Stimulated activated CD4-positive, alpha-beta T cell treated with anti-CD3 and anti-CD28 coated beads, Interleukin-1b, Interleukin-23, amount 100 ng/mL, for 1 hour (primary cell): Measurements from ENCODE around the gene PRKCE.

ENCODE experiments used
- DNase-seq, 2 donors: peaks; one replicate each; pipeline ENCODE4 v3.0.0-alpha.2; 2020; ENCODE audit warnings: low read depth in 2 of 2

The PRKCE gene

DNA sequence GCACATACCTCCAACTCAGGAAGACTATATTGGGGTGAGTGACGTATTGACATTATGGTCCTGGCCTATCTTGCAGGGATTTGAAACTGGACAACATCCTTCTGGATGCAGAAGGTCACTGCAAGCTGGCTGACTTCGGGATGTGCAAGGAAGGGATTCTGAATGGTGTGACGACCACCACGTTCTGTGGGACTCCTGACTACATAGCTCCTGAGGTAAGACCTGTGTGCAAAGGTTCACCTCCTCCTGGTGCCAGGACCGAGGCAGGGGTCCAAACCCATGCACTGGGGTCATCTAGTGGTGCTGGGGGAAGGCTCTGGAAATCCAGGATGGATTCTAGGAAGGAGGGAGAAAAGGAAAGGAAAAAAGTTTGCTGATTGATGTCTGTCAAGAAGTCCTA, 493.5 kb downstream of the PRKCE start:
- no peak for DNase-seq

DNA sequence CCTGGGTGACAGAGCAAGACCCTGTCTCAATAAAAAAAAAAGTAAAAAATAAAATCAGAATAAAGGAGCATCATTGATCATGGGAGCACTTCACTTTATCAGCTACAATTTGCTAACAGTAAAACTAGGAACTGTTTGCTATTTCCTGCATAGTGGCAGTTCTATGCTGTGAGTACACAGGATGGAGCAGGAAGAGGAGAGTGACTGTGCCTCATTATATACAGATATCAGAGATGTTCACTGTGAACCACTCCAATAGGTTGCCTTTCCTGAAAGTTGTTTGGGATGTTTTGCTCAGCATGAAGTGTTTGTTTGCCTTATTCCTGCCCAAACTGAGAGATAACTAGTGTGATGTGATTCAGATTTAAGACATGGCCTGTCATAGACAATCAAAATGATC, 494.4 kb downstream of the PRKCE start:
- no peak for DNase-seq

DNA sequence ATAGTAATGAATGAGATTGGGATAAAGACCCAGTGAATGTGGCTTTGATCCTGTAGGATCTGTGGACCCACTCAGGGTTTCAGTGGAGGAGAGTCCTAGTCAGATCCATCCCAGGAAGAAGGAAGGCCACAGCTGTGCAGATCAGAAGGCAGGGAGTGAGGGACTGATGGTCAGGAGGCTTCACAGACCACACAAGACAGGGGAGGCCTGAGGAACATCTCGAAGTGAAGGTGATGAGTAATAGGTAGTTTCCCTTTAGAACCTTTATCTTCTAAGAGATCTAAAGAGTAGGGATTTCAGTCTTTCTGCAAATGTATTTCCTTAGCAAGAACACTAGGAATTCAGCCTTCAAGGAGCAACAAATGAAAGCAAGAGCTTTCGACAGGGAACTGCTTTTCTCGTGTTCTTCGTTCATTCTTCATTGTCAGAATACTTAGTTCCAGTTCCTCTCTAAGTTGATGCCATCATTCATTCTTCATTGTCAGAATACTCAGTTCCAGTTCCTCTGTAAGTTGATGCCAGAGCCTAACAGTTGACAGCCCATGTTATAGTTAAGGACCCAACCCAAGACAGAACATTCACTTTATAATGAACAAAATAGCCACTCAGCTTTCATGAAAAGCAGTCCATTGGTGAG, 495.5 kb downstream of the PRKCE start:
- no peak for DNase-seq

GRCh38 chr2:46147626-46148368, 496.3 kb downstream of the PRKCE start:
- no peak for DNase-seq

GRCh38 chr2:46148369-46148736, 496.9 kb downstream of the PRKCE start:
- DNase-seq: no peak

DNA sequence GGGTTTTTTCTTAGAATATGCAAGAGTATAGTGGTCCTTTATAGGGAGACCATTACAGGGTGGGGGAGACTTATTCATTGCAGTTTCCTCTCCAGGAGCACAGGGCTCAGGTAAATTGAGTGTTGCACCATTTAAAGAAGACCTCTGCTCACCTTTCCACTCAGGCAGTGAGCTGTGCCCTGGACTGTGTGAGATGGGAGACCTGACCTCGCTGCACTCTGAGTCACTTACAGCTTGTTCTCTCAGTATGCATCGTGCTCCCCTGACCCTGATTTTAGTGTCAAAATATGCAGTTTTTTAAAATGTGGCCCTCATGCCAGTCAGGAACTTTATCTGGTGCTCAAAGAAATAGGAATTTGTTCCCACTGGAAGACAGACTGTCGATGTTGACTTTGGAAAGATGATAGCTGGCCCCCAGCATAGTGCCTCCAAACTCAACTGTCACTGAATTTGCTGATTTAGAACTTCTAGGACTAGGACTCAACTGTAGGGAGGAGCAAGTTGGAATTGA, 499.0 kb downstream of the PRKCE start:
- DNase-seq: no peak

- DNase-seq: no peak
Observed at GRCh38 chr2:46151577-46151976, 500.1 kb downstream of the PRKCE start.

GRCh38 chr2:46153996-46154753, 502.7 kb downstream of the PRKCE start:
- no peak for DNase-seq

DNA sequence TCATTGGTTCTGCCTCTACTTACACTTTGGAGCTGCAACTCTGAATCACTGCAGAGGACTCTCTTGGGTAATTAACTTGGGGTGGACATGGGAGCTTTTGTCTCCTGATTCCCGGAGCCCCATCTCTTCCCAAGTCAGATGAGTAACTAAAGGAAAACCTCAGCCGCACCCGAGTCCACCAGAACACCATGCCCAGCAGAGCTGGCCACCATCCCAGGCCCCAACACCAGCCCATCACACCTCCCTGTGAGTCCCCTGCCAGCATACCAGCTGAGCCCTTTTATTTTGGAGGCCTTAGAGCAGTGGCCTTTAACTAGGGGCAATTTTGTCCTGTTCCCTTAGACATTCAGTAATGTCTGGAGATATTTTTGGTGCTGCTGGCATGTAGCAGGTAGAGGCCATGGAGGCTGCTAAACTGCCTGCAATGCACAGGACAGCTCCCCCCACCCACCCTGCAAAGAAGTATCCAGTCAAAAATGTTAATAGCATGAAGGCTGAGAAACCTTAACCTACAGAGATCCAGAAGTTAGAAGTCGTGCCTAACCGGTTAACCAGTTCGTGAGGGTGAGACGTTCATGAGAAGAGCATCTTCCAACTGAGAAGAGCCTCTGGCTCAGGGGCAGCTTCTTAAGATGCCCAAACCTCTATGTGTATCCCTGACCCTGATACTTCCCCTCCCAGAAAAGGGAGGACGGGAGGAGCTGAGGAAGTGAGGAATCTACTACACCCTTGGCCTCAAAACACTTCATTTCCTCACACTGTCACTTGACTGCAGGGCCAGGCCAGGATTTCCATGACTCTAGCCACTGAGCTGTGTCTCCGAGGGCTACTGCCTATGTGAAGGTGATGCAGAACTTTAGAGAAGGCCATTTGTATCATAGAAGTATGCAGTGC, 505.8 kb downstream of the PRKCE start:
- no peak for DNase-seq

DNA sequence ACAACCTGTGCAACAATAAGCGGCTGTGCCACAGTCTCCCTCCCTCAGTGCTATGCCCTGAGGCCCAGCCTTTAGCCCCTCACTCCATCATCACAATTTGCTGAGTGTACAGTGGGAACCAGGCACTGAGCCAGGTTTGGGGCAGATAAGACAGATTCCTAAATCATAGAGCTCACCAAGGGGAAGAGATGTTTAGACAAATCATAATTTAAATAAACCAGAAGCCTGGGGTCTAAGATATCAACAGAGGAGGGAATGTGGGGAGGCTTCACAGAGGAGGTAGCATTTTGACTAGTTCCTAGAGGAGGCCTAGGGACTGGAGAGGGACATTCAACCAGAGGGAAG, 506.5 kb downstream of the PRKCE start:
- no peak for DNase-seq

DNA sequence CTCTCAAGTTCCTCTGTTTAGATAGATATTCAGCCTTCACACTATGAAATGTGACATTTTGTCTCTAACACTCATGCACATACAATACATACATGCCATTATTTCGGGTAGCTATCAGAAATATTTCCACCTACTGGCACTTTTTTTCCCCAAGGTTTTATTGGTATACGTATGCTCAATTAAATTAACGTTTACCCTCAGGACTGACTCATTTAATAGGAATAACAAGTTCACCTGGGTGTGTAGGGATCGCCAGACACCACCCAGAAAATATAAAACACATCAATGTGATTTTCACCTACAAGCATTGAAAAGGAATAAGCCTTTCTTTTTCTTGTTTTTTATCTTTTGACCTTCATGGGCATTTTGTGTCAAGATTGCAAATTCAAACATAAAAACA, 507.2 kb downstream of the PRKCE start:
- no peak for DNase-seq

DNA sequence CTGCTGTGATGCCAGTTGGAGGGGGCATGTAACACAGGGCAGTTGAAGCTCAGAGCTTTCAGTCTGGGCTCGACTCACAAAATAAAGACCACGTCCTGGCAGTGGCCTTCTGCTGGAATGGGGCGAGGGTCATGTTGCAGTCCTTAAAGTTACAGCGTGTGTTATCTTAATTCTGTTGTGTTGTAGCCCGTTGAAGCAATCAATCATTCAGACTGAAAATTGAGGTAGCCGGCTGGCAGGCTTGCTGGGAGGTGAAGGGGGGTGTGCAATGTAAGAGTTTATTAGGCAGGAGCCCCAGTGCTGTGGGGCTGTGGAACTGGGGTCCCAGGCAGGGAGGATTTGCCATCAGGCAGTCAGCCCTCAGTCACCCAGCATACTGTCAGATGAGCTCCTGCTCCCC, 508.9 kb downstream of the PRKCE start:
- DNase-seq: no peak

- DNase-seq: no peak
Observed at GRCh38 chr2:46161315-46161714, 509.8 kb downstream of the PRKCE start.

DNA sequence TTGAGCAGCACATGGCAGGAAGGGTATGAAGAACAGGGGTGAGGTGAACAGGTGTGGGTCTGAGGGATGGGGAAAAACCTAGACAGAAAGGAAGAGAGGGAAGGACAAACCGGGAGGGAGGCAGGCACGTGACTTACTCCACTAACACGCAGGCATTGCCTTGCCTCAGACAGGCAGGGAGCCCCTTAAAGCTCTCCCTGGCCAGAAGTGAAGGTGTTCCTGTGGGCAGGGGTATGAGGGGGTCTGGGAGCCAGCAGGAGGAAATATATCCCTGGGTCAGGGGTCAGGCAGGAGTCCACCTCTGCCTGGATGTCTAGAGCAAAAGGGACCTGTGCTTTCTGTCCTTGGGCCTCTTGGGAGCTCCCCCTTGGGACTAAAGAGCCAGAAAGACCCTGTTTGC, 510.4 kb downstream of the PRKCE start:
- DNase-seq: no peak

DNA sequence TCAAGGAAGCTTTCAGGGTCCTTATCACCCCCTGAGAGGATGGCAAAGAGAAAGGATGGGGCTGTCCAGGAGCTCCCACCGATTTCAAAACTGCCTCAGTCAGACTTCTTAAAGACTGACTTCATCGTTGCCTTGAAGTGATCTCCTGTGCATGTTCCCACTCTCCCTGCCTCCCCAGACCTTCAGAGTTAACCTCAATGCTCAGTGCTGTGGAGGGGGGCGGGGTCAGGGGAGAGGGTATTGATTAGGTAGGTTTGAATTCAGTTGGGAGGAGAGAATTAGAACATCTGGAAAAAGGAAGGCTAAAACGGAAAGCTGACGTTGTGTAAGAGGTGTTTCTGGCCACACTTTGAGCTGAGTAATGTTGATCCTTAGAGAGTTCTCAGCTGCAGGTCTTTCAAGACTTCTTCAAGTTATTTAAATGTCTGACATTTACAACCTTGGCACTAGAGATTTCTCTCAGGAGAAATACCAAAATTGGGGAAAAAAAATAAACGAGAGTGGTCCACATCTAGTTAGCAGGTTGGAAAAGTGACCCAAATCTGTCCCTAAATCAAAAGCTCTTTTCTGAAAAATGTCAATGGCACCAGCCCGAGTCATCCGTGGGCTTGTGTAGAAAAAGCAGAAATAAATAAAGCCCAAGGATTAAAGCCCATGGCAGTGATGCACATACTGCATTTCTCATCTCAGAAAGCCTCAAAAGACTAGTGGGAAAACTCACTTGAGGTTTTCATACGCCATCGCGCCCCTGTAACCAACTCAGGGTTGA, 511.0 kb downstream of the PRKCE start:
- DNase-seq: no peak

DNA sequence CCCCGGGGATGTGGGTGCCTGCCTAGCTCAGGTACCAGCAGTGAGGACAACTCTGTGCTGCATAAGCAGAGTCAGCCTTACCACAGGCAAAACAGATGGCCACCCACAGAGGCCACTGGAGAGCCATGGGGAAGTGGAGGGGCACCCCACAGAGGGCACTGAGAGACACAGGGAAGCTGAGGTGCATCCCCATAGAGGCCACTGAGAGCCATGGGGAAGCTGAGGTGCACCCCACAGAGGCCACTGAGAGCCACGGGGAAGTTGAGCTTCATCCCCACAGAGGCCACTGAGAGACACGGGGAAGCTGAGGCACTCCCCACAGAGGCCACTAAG, 511.6 kb downstream of the PRKCE start:
- no peak for DNase-seq

GRCh38 chr2:46163804-46164528, 512.5 kb downstream of the PRKCE start:
- no peak for DNase-seq

DNA sequence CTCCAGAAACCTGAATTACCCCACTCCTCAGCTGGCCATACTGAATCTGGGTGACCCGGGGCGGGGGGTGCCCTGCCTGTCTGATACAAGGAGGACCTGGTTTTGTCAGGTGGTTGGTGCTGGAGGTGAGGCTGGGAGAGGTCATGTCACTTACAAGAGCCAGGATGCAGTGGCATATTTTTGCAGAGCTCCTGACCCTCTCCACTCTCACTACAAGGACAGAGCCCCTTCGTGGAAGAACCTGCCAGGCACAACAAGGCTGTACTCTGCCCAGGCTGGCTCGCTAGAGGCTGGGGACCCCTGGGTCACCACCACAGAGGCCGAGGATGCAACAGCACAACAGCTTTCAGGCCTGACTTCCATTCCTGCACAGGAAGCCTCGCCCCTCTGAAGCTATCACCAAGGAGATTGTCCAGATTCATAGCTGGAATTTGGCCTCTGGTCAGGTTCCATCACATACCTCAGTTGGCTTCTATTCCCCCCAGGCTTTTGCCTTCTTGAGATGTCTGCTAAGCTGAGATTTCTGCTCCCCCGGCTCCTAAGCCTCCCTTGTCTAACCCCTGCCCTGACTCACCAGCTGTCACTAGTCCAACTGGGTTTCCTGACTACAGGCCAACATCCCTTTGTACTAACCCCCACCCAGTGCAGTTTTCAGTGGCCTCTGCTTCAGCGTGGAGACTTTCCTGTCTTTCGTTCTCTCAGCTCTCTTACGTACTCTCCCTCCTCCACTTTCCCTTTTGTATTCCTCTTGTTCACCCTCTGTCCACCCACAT, 513.2 kb downstream of the PRKCE start:
- no peak for DNase-seq

DNA sequence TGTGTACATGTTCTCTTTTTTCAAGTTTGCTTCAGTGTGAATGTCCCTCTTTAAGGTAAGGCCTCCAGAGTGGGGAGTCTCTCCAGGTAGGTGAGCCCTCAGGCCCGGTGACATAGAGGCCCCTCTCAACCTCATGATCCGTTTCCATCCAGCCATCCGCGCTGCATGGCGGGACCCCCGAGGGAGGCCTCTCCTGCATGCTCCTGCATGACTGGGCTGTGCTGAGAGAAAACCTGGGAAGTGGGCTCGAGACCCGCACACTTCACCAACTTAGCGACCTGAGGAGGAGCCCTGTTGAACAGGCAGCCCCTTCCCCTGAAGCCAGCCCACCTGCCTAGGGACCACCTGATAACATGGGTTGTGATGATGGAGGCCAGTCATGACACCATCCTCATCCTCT, 514.4 kb downstream of the PRKCE start:
- DNase-seq: no peak

DNA sequence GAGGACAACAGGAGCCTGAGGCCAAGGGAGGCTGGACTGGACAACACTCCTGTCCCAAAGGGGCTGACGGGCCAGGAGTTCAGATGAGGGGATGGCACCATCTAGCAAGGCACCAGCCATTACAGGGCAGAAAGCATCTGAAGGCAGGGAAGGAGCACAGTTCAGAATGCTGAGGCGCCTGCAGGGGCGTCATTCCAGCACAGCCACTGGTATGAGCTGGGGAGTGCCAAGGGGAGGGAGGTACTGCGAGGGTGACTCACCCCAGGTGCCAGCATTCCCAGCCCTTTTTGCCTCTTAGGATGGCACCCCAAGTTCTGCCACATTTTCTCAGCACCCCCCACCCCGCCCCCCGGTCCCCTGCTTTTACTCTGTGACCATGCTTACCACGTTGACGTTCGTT, 515.9 kb downstream of the PRKCE start:
- DNase-seq: no peak
